Activated gamma-delta T cell treated with Interleukin-2 at 50 U/mL for 16 hours (primary cell): ENCODE data around the gene ZBTB42.

ENCODE experiments used
- DNase-seq: peaks from one replicate; pipeline ENCODE4 v3.0.0-alpha.2; 2020

The ZBTB42 gene

GRCh38 chr14:104800771-104801519 lies at the start of gene ZBTB42:
Gene ZBTB42, plus strand, starts transcription at chr14:104801101. Its CDS starts 97 bp downstream, at chr14:104801198.
- DNase-seq, result peak; percentile 64

DNA sequence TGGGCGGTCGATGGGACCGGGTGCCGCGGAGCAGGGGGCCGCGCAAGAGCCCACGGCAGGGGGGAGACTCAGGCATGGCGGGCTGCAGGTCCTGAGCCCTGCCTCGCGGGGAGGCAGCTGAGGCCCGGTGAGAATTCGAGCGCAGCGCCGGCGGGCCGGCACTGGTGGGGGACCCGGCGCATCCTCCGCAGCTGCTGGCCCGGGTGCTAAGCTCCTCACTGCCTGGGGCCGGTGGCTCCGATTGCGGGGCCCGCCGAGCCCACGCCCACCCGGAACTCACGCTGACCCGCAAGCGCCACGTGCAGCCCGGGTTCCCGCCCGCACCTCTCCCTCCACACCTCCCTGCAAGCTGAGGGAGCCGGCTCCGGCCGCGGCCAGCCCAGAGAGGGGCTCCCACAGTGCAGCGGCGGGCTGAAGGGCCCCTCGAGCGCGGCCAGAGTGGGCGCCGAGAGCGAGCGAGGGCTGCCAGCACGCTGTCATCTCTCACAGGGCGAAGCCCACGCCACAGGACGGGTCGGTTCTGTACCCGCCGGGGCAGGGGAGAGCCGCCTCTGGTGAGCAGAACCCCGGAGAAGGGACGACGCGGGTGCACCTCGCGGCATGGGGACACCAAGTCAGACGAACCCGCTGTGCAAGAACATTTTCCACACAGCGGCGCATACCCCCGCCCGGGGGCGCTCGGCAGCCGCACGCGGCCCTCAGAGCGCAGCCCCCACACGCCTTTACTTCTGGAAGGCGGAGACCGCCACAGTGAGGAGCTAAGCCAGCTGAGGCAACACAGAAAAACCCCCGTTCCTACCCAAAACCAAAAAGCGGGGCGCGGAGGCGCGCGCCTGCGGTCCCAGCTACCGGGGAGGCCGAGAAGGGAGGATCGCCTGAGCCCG lies 49.1 kb upstream of the ZBTB42 start:
- no peak for DNase-seq

- DNase-seq, result no peak
Observed at GRCh38 chr14:104752423-104752734, 48.5 kb upstream of the ZBTB42 start.

- peak; percentile 99 for DNase-seq
Observed at GRCh38 chr14:104752735-104753527, 48.0 kb upstream of the ZBTB42 start, which contains the start of gene SIVA1. Gene SIVA1, plus strand, starts transcription at chr14:104753147. Its CDS starts 55 bp downstream, at chr14:104753202.

- DNase-seq, result peak; percentile 21
Observed at GRCh38 chr14:104753528-104754212, 47.2 kb upstream of the ZBTB42 start.

GRCh38 chr14:104754213-104754851 lies 46.6 kb upstream of the ZBTB42 start:
- no peak for DNase-seq

- DNase-seq, result no peak
Observed at GRCh38 chr14:104755621-104756020, 45.3 kb upstream of the ZBTB42 start.

GRCh38 chr14:104756477-104757237 lies 44.2 kb upstream of the ZBTB42 start:
- DNase-seq, result no peak

- no peak for DNase-seq
Observed at GRCh38 chr14:104757238-104757585, 43.7 kb upstream of the ZBTB42 start.

GRCh38 chr14:104757681-104758392 lies 43.1 kb upstream of the ZBTB42 start:
- DNase-seq, result no peak

DNA sequence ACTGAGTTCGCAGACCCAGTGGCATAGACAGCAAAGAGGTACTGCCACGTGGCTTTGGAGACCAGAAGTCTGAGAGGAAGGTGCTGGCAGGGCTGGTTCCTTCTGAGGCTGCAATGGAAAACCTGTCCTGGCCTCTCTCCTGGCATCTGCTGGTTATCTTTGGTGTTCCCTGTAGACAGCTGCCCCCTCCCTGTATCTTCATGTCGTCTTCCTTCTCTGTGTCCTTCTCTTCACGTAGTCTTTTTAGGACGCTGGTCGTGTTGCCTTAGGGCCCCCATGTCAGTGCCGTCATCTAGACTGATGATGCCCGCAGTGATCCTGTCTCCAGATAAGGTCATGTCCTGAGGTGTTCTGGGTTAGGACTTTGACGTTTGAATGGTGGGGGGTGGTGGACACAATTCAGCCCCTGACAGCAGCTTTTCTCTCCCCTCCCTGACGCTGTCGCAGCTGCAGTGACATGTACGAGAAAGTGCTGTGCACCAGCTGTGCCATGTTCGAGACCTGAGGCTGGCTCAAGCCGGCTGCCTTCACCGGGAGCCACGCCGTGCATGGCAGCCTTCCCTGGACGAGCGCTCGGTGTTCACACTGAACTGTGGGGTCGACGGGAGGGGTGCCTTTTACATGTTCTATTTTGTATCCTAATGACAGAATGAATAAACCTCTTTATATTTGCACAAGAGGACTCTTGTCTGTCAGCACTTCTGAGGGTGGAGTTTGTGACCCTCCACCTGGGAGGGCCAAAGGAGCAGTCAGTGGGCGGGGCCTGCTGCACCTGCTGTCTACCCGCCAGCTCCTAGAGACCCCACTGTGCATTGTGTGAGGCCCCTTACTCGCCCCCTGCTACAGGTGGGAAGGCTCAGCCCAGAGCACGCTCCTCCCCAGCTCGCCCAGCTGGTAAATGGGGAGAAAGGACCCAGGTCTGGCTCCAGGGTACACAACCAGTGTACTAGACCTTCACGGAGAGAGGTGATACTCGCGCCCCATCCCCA lies 41.6 kb upstream of the ZBTB42 start:
- no peak for DNase-seq

GRCh38 chr14:104765517-104765916 lies 35.4 kb upstream of the ZBTB42 start:
- no peak for DNase-seq

DNA sequence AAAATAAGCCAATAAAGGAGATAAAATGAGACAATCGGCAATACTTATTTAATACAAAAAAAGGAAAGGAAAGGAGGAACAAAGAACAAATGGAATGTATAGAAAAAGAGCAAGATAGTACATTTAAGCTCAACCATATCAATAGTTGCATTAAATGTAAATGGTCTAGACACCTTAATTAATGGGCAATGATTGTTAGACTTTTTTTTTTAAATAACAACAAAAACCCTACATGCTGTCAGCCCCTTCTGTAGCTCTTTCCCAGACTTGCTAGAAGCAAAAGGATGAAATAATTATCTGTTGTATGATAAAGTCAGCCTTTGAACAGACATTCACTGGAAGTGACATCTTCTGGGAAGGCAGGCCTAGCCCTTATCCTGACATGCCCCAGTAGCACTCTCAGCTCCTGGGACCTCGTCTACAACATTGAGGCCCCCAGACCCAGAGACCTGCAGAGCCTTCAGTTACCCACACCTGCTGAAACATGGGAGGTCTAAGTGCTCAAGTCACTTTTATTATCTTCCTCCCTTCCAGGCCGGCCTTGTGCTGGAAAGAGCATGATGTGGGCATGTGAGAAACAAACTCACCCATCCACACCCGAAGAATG lies 34.5 kb upstream of the ZBTB42 start:
- no peak for DNase-seq

DNA sequence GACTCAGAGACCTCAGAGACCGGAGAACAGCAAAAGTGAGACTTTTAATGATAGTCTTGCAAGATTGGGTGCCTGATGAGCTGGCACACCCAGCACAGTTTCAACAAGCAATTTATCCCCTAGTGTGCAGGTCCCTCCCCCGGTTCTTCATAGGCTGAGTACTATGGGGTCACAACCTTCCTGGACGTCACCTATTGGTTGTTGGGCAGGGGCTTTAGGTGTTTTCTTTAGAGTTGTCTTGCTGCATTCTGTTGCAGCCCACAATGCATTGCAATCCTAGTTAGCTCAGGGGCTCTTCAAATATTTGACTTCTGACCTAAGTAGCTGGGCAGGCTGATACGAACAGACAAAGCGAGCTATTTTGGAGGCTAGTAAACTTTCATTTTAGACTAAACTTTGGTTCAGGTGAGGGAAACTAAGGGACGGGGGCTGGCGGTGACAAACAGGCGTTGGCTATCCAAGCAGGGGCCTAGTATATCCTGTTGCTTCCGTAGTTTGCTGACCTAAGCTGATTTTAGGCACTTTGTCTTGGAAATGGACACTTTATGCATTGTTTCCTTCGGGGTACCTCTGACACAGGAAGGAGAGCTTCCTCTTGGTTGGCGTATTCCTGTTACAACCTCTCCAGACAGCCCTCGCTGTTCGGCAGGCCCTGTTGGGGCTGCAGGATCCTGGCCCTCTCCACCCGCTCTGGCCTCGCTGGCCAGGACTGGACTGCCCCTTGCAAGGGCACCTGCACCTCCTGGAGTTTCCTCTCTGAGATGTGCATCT lies 33.9 kb upstream of the ZBTB42 start:
- DNase-seq, result no peak

GRCh38 chr14:104767634-104767918 lies 33.3 kb upstream of the ZBTB42 start:
- DNase-seq, result no peak

- DNase-seq, result peak; percentile 93
Observed at GRCh38 chr14:104768437-104769323, 32.2 kb upstream of the ZBTB42 start.

DNA sequence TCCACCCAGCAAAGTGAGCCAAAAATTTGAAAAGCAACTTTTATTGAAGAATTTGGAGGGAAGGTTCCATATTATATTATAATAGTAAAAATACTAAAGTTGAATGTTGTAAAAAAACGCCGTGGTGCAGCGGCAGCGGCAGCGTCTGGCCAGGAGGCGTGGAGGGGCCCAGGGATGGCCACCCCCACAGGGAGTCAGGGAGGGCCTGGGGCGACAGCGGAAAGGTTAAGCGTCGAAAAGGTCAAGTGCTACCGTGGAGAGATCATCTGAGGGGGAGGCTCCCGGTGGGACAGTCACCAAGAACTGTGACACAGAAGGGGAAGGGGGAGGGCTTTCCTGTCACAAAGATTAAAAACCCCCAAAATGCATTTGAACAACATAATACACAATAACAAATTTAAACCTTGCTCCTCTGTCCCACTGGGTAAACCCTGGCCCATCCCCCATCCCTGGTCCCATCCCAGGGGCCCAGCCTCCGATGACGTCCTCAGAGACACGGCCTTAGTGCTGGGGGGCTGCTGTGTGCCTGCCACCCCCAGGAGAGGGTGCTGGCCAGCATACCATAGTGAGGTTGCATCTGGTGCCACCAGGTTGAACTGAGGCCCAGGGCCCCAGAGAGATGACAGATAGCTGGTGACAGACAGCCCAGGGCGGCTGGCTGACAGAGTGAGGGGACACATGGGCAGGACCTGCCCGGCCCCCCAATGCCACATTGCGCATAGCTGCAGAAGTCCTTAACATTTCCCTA lies 31.4 kb upstream of the ZBTB42 start:
- DNase-seq, result no peak
